Vagina (tissue), 2 donors: Measurements from ENCODE around the gene CFAP74. TPM values are rescaled to one million over a fixed set of nuclear protein-coding genes. Genes with fewer than 3 reads are reported as not detected.

Experiments used
- DNase-seq, 2 donors: peaks; one replicate each; pipeline ENCODE4 v3.0.0-alpha.2; 2017; ENCODE audit errors: extremely low spot score in 2 of 2
- H3K27ac ChIP-seq: fragments of 200-600 bp; sonication (generic); one replicate; pipeline ENCODE4 v1.5.1; 2019
- H3K27me3 ChIP-seq: fragments of 200-600 bp; sonication (generic); one replicate; pipeline ENCODE4 v1.5.1; 2019
- H3K36me3 ChIP-seq, 2 donors: fragments of 200-600 bp; sonication (generic); one replicate each; pipeline ENCODE4 v1.5.1; 2017 to 2019
- H3K4me1 ChIP-seq: fragments of 200-600 bp; sonication (generic); one replicate; pipeline ENCODE4 v1.5.1; 2019
- H3K4me3 ChIP-seq, 2 donors: fragments of 200-600 bp; sonication (generic); 1 replicate in 1 of 2; 2 replicates in 1 of 2; pipeline ENCODE4 v1.5.1; 2016 to 2019
- H3K9me3 ChIP-seq: fragments of 200-600 bp; sonication (generic); one replicate; pipeline ENCODE4 v1.5.1; 2019
- CTCF ChIP-seq, 3 experiments: fragments of 450-650 bp in 2 of 3; fragments of 200-600 bp in 1 of 3; sonication (generic) in 1 of 3; IDR thresholded peaks; one replicate each; pipeline ENCODE4 v1.5.1; 2017 to 2019; ENCODE audit warnings: antibody characterized with exemption in 3 of 3, mild to moderate bottlenecking in 2 of 3, moderate library complexity in 2 of 3
- POLR2A ChIP-seq, 2 donors: fragments of 450-650 bp; IDR thresholded peaks; one replicate each; pipeline ENCODE4 v1.6.1; 2017; ENCODE audit warnings: antibody characterized with exemption in 2 of 2, mild to moderate bottlenecking in 2 of 2, moderate library complexity in 2 of 2
- POLR2AphosphoS5 ChIP-seq, 2 donors: sonication (generic); formaldehyde crosslinking; IDR thresholded peaks; one replicate each; pipeline ENCODE4 v1.9.0; 2017; ENCODE audit warnings: antibody characterized with exemption in 2 of 2, mild to moderate bottlenecking in 2 of 2, low read depth in 1 of 2; ENCODE audit not compliant: insufficient read depth in 1 of 2
- intact Hi-C: fragments of 100-400 bp; cut with DNase I; formaldehyde crosslinking; loops from one replicate; pipeline ENCODE4 v1.15.1; 2023
- total RNA-seq: library from RNA; depleted of rRNA; stranded (reverse); fragments of >200 nt; gene quantifications from one replicate; pipeline ENCODE4 v1.2.3, GENCODE V29; 2016

Gene CFAP74
- total RNA-seq, 1 donor from 2014 or later = not detected

GRCh38 chr1:1976031-1976430 lies 27.6 kb downstream of the CFAP74 start:
- no peaks in the 10 kb centered on the region for H3K27me3 ChIP-seq
- intact Hi-C loops = no loop called here
- no peak overlapping the region for H3K4me3 ChIP-seq
- no peak for TF ChIP-seq POLR2AphosphoS5 (IDR thresholded peaks at IDR 0.05; ENCODE audit: insufficient read depth in 1 of 2, low read depth in 1 of 2)
- TF ChIP-seq POLR2A (IDR thresholded peaks at IDR 0.05) = no peak
- TF ChIP-seq CTCF (IDR thresholded peaks at IDR 0.05) = no peak
- no peak overlapping the region for H3K27ac ChIP-seq
- H3K4me1 ChIP-seq = no peaks in the 10 kb centered on the region
- DNase-seq = no peak
- no peaks in the 10 kb centered on the region for H3K9me3 ChIP-seq
- H3K36me3 ChIP-seq = no peaks in the 10 kb centered on the region

- H3K27me3 ChIP-seq = no peaks in the 10 kb centered on the region
- TF ChIP-seq POLR2A (IDR thresholded peaks at IDR 0.05) (no peak), CTCF (IDR thresholded peaks at IDR 0.05) (no peak), POLR2AphosphoS5 (IDR thresholded peaks at IDR 0.05; ENCODE audit: insufficient read depth in 1 of 2, low read depth in 1 of 2) (no peak)
- intact Hi-C loops = no loop called here
- H3K9me3 ChIP-seq = no peaks in the 10 kb centered on the region
- H3K4me3 ChIP-seq = no peak overlapping the region
- H3K36me3 ChIP-seq = no peaks in the 10 kb centered on the region
- DNase-seq = no peak
- H3K27ac ChIP-seq = no peak overlapping the region
- H3K4me1 ChIP-seq = no peaks in the 10 kb centered on the region
Measured at GRCh38 chr1:1975535-1975934, 28.1 kb downstream of the CFAP74 start.

GRCh38 chr1:1974834-1975233 lies 28.8 kb downstream of the CFAP74 start:
- H3K4me1 ChIP-seq = no peaks in the 10 kb centered on the region
- intact Hi-C loops = no loop called here
- no peak overlapping the region for H3K4me3 ChIP-seq
- no peak for TF ChIP-seq CTCF (IDR thresholded peaks at IDR 0.05)
- TF ChIP-seq POLR2AphosphoS5 (IDR thresholded peaks at IDR 0.05; ENCODE audit: insufficient read depth in 1 of 2, low read depth in 1 of 2) = no peak
- TF ChIP-seq POLR2A (IDR thresholded peaks at IDR 0.05) = no peak
- H3K27ac ChIP-seq = no peak overlapping the region
- H3K9me3 ChIP-seq = no peaks in the 10 kb centered on the region
- H3K27me3 ChIP-seq = no peaks in the 10 kb centered on the region
- no peaks in the 10 kb centered on the region for H3K36me3 ChIP-seq
- no peak for DNase-seq

- Histone ChIP-seq H3K27me3 (no peaks in the 10 kb centered on the region), H3K9me3 (no peaks in the 10 kb centered on the region), H3K4me3 (no peak overlapping the region), H3K27ac (no peak overlapping the region), H3K4me1 (no peaks in the 10 kb centered on the region), H3K36me3 (no peaks in the 10 kb centered on the region)
- intact Hi-C loops = no loop called here
- no peak for DNase-seq
- no peak for TF ChIP-seq POLR2A (IDR thresholded peaks at IDR 0.05)
- TF ChIP-seq POLR2AphosphoS5 (IDR thresholded peaks at IDR 0.05; ENCODE audit: insufficient read depth in 1 of 2, low read depth in 1 of 2) = no peak
- no peak for TF ChIP-seq CTCF (IDR thresholded peaks at IDR 0.05)
Measured at GRCh38 chr1:1973716-1974642, 29.6 kb downstream of the CFAP74 start.
